Stimulated activated CD4-positive, alpha-beta T cell treated with anti-CD3 and anti-CD28 coated beads, Interleukin-15, amount 100 ng/mL, for 48 hours (primary cell): ENCODE data around the gene GGN.
"Not testable (repeated sequence)": the region's sequence is repeated elsewhere in the genome, so short reads cannot be mapped to it uniquely, and the experiment has no call there.

Source experiments
- DNase-seq, 2 donors: peaks; one replicate each; pipeline ENCODE4 v3.0.0-alpha.2; 2020; ENCODE audit warnings: low read depth in 2 of 2

GGN gene

GRCh38 chr19:38386971-38387549, 774 bp downstream of the GGN start:
- no peak for DNase-seq

DNA sequence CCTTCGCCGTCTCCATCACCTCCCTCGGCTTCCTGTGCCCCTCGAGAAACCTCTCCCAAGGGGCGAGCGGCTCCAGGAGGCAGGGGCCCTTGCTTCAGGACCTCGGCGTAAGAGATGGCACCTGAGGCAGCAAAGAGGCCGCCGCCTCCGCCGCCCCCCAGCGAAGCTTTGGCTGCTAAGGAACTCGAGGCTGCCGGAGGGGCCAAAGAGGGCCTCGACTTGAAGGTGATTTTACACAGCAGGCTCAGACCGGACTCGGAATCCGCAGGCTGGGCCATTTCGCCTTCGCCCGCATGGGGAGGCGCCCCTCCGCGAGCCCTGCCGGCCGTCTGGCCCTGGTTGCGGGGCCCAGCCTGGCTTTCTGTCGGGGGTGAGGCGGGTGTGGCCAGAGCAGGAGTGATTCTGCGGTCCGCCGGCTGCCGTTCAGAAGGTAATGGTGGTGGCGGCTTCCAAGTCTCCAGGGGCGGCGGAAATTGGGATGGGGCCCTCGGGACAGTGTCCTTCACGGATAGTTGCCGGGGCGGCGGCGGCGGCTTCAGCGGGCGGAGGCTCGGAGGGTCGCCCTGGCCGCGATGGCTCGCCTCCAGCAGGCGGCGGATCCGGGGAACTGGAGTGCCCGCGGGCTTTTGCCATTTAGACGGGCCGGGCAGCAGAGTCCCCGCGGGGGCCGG, 1.4 kb downstream of the GGN start:
- no peak for DNase-seq

GRCh38 chr19:38385804-38386257, 2.0 kb downstream of the GGN start:
- DNase-seq: no peak

DNA sequence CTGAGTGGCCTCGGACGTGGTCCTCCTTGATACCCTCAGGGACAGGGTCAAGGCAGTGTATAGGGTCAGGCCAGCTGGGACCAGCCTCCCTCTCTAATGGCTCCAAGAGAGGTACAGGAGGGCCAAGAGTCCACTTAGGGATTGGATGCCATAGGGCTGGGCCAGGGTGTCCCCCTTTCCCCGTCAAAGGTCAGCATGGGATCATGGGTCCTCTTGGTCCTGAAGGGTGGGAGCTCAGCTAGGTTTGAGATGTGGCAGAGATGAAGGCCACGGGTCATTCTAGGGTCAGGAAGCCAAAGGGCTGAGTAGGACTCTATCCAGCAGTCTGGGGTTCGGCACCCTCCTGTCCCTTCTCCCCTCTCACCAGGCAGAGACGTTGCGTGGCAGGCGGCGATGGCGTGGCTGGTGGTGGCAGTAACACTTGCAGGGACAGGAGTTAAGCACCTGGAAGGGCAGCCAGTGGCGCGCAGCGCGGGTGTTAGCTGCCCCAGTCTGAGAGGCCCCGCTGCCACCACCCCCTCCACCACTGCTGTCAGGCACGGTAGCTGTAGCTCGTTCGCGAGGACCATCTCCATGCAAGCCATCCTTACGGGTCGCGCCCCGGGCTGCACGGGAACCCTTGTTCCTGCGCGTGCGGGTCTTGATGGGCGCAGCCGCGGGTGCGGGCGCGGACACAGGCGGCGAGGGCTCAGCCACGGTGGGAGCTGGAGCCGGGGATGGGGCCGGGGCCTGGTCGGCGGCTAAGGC, 2.6 kb downstream of the GGN start:
- DNase-seq: no peak

GRCh38 chr19:38384209-38385027, 3.4 kb downstream of the GGN start:
- DNase-seq: no peak

DNA sequence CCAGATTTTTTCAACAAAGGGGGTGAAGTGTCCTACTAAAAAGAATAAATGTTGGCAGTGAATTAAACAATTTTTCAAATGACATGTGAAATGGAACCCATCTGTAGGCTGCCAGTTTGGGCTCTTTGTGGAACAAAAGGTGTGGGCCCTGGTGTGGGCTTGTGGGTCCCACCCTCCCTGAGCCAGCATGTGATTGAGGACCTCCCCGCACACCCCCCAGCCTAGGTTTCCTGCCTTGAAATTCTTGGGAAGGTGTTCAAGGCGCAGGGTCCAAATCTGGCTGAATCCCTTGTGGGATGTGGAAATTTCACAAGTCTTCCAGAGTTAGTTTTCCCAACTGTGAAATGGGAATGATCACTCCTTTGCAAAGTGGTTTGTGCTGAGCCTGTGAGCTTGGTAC, 4.1 kb downstream of the GGN start:
- no peak for DNase-seq

- no peak for DNase-seq
Measured at GRCh38 chr19:38383184-38383583, 4.7 kb downstream of the GGN start.

- DNase-seq: no peak
Measured at GRCh38 chr19:38381138-38381537, 6.7 kb downstream of the GGN start.

- no peak for DNase-seq
Measured at GRCh38 chr19:38378866-38379265, 9.0 kb downstream of the GGN start.

GRCh38 chr19:38377052-38377451, 10.8 kb downstream of the GGN start:
- DNase-seq: no peak

DNA sequence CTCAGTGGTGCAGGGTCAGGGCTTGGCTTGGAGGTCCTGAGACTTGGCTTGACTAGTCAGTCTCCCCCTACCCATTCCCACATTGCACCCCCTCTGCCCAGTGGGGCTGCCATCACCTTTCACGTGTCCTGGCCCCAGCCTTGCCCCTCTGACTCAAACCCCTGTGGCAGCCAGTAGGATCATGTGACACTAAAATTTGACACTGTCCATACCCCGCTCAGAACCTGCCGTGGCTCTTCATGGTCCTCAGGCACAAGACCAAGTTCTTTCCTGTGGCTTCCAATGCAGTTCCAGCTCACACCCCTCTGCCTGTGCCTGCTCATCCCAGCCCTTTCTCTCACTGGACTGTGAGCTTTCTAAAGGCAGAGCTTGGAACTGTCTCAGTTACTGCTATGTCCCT, 11.3 kb downstream of the GGN start:
- DNase-seq: no peak

DNA sequence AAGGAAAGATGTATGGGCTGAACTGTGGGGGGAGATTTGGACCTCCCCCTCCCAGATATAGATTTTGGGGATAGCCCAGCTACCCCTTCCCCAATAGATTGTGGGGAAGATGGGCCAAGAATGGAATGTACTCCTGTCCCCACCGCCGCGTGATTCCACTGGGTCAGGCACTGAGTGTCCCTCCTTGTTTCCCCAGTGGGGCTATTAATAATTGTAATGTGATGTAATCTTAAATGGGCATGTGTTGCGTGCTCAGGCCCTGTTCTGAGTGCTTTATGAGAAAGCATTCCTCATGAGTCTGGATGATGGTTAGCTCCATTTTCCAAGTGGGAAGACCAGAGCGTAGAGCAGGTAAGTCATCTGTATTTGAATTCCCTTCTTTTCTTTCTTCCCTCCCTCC, 12.1 kb downstream of the GGN start:
- no peak for DNase-seq

DNA sequence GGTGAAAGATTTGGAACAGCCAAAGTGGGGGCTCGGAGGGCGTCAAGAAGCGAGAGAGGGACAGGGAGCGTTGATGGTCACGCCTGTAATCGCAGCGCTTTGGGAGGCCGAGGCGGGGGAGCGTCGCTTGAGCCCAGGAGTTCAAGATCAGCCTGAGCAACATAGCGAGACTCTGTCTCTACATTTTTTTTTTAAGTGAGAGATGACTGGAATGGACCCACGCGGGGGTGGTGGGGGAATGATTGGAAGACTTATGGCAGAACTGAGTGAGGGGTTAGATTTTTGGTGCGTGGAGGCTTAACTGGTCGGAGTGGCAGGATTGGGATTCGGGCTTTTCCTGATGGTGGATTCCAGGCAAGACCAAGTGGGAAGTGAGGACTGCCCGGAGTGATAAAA, 12.7 kb downstream of the GGN start:
- DNase-seq: no peak

DNA sequence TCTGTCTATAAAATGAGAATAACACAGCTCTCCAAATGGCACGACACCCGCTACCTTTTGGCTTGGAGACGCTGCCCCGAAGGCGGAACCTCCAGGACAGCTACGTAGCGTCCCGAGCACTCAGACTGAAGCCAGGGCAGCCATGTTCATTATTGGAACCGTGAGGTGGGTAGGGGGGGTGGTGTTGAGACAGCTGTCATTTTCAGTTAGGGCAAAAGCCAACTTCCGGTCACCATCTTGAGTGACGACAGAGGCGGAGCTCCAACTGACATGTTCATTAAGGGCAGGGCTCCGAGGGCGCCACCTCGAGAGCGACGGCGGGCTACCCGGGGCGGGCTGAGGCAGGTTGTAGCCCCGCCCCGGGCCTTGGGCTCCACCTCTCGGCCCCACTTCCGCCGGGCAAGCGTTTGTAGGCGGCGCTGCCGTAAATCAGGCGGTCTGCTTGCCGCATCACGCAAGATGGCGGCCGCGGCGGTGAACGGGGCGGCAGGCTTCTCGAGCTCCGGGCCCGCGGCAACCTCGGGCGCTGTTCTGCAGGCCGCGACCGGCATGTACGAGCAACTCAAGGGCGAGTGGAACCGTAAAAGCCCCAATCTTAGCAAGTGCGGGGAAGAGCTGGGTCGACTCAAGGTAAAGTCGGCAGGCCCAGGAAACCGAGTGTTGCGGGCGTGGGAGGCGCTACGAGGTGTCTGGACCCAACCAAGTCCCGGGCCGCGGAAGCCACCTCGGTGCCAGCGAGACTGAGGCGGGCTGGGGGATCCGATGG, 13.3 kb downstream of the GGN start, which contains the start of gene PSMD8:
Gene PSMD8 (plus strand): TSS at position 240 of the 766 bp plus-strand sequence. CDS start 31 bp downstream, at position 271.
- DNase-seq: peak; percentile 98

- no peak for DNase-seq
Measured at GRCh38 chr19:38373907-38374331, 13.9 kb downstream of the GGN start.

DNA sequence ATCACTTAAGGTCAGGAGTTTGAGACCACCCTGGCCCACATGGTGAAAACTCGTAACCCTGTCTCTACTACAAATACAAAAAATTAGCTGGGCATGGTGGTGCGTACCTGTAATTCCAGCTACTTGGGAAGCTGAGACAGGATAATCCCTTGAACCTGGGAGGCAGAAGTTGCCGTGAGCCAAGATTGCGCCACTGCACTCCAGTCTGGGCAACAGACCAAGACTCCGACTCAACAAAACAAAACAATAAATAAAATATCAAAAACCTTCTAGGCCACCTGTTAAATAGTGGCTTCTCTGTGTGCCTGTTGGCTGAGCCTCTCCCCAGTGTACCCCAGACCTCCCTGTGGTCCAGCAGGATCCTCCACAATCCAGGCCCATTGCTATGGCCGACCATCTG, 16.8 kb downstream of the GGN start:
- DNase-seq: no peak

- DNase-seq: no peak
Measured at GRCh38 chr19:38370299-38370698, 17.5 kb downstream of the GGN start.

DNA sequence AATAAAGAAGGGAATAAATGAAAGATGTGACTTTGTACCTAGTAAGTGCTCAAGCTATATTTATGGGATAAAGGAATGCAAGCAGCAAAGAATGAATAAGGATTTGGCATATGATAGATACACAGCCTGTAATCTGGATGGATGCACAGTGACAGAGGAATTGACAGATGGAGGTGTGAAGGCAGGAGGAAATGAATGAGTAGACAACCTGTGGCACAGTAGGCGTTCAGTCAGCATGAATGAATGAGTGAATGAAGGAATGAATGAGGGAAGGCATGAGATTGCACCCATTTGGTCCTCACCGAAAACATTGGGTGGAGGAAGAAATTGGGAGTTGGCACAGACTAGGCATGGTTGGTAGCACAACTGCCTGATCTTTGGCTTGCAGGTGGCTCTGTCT, 18.2 kb downstream of the GGN start:
- DNase-seq: no peak

DNA sequence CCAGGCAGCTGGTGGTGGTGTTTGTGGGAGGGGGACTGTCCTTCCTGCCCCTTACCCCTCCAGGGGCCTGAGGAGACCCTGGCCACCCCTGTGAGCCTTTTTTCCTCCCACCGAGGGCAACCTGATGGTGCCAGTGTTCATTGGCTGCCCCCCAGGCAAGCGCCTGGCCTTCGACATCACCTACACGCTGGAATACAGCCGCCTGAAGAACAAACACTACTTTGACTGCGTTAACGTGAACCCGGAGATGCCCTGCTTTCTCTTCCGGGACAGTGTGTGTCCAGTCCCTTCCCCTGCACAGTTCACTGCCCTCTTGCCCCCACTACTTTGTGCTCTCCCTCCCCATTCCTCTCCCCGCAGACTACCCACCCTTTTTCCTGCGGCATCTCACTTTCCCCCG, 20.8 kb downstream of the GGN start:
- no peak for DNase-seq

DNA sequence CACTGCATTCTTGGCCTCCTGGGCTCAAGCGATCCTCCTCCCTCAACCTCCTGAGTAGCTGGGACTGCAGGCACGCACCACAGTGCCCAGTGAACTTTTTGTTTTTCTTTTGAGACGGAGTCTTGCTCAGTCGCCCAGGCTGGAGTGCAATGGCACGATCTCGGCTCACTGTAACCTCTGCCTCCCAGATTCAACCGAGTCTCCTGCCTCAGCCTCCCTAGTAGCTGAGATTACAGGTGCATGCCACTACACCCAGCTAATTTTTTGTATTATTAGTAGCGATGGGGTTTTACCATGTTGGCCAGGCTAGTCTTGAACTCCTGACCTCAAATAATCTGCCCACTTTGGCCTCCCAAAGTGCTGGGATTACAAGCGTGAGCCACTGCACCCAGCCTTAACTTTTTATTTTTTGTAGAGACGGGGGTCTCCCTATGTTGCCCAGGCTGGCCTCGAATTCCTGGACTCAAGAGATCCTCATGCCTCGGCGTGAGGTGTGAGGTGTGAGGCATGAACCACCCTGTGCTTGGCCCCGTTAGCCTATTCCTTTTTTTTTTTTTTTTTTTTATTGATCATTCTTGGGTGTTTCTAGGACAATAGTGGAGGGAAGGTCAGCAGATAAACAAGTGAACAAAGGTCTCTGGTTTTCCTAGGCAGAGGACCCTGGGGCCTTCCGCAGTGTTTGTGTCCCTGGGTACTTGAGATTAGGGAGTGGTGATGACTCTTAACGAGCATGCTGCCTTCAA, 24.7 kb downstream of the GGN start:
- not testable (repeated sequence) for DNase-seq
